ENCODE results near the gene LHFPL2. TPM values are rescaled to one million over a fixed set of nuclear protein-coding genes. Genes with fewer than 3 reads are reported as not detected.

Gene LHFPL2
- total RNA-seq, 1 experiment from 2014 or later: 17.9 TPM

DNA sequence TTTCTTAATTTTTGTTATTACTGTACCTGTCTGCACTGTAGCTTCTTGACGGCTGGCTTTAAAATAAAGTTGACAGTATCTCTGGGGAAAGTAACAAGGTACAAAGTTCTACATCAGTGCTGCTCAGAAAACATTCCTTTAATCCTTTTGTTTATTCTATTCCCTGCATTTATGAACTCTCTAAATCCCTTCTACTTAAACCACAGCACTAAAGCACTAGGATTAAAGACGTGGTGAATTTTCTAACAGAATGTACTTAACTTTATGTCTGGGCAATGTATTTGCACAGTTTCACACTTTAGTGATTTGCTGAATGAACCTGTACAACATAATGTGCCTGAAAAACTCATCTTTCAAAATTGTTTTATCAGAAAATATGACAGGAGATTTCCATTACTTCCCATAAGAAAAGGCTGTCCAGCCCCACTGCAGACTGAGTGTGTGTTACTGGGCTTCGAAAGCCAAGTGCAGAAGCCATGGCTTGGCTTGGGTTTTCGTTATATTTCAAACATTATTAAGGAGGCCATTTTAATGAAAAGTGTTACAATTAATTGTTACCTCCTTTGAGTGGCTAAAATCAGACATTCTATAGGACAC, 43.8 kb downstream of the LHFPL2 start (continued):
- TF ChIP-seq RAD21 (IDR thresholded peaks at IDR 0.05; ENCODE audit: low read depth) (no peak), EGR1 (IDR thresholded peaks at IDR 0.05; ENCODE audit: low read depth) (no peak), POLR2A (IDR thresholded peaks at IDR 0.05; ENCODE audit: borderline replicate concordance, extremely low read depth, insufficient read depth, insufficient read length) (no peak), SRF (IDR thresholded peaks at IDR 0.05; ENCODE audit: low read depth) (no peak)
- TF ChIP-seq, protein P1, sequence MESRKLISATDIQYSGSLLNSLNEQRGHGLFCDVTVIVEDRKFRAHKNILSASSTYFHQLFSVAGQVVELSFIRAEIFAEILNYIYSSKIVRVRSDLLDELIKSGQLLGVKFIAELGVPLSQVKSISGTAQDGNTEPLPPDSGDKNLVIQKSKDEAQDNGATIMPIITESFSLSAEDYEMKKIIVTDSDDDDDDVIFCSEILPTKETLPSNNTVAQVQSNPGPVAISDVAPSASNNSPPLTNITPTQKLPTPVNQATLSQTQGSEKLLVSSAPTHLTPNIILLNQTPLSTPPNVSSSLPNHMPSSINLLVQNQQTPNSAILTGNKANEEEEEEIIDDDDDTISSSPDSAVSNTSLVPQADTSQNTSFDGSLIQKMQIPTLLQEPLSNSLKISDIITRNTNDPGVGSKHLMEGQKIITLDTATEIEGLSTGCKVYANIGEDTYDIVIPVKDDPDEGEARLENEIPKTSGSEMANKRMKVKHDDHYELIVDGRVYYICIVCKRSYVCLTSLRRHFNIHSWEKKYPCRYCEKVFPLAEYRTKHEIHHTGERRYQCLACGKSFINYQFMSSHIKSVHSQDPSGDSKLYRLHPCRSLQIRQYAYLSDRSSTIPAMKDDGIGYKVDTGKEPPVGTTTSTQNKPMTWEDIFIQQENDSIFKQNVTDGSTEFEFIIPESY (IDR thresholded peaks at IDR 0.05; ENCODE audit: extremely low read depth, insufficient replicate concordance, low read length): no peak

DNA sequence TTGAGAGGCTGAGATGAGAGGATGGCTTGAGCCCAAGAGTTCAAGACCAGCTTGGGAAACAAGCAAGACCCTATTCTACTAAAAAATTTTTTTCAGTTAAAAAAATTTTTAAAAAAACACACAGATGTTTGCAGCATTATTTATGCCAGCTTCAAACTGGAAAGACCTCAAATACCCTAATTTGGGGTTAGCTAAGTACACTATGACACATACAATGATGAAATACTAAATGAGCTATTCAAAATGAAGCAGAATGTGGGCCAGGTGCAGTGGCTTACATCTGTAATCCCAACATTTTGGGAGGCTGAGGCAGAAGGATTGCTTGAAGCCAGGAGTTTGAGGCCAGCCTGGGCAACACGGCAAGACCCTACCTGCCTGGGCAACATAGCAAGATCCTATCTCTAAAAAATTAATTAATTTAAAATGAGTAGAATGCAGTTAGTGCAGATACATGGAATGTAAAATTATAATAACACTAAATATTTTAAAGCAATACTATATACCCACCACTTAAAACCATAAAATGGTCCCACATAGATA, 44.9 kb downstream of the LHFPL2 start:
- DNase-seq (ENCODE audit: low read depth, low spot score) (no peak), ATAC-seq (no peak)
- Histone ChIP-seq H3K27me3 (ENCODE audit: insufficient read depth, low read length) (no peaks in the 10 kb centered on the region), H3K36me3 (ENCODE audit: control insufficient read depth in 1 of 2, insufficient read depth in 2 of 2, low read length in 2 of 2) (no peaks in the 10 kb centered on the region), H3K4me1 (ENCODE audit: control insufficient read depth in 1 of 2, insufficient read depth in 2 of 2, low read length in 2 of 2) (peaks cover 6 to 17% of the 10 kb centered on the region in 2 experiments), H3K27ac (ENCODE audit: low read depth, low read length) (no peak overlapping the region), H3K4me2 (ENCODE audit: low read length) (no peak overlapping the region), H2AFZ (ENCODE audit: low read depth, low read length, poor library complexity, severe bottlenecking) (no peak overlapping the region), H4K20me1 (ENCODE audit: insufficient read depth) (no peaks in the 10 kb centered on the region), H3K79me2 (ENCODE audit: insufficient read depth, low read length) (no peaks in the 10 kb centered on the region), H3K9ac (ENCODE audit: low read length) (no peak overlapping the region), H3K4me3 (replicated peaks in 1 of 2; ENCODE audit: low read depth in 1 of 2, low read length in 2 of 2) (no peak overlapping the region), H3K9me3 (ENCODE audit: control insufficient read depth in 1 of 2, insufficient read depth in 1 of 2, low read depth in 1 of 2, low read length in 2 of 2) (no peaks in the 10 kb centered on the region), H3K9me2 (ENCODE audit: insufficient read depth) (no peaks in the 10 kb centered on the region)
- ChIA-PET RAD21 (ENCODE audit: low non-redundant PET in 1 of 2, low total read pairs in 2 of 2, uncharacterized antibody in 2 of 2, unreplicated experiment in 2 of 2) (interaction anchor here in 1 of 2 experiments (0.7 kb wide), 1 partner anchor 273 kb away, joined by 3 read pairs; no protein-coding TSS in a partner anchor), CTCF (no interaction called here), POLR2A (no interaction called here)
- BruUV-seq (replicated peaks): no TSS peak
- intact Hi-C loops (cut with micrococcal nuclease): no loop called here
- TF ChIP-seq ZNF274 (IDR thresholded peaks at IDR 0.05; ENCODE audit: low read depth, low read length): no peak
